HG02571 (cell line): ENCODE measurements around the gene FADS2.

Experiments
- ATAC-seq: cut with Tn5 transposase; IDR thresholded peaks from one replicate; pipeline ENCODE4 v1.9.1; 2021; ENCODE audit warnings: mild to moderate bottlenecking, moderate library complexity; ENCODE audit not compliant: unreplicated experiment

FADS2 gene

GRCh38 chr11:61914471-61915171 is 86.5 kb downstream of the FADS2 start:
- no peak for ATAC-seq

GRCh38 chr11:61916737-61917333 is 88.7 kb downstream of the FADS2 start:
- ATAC-seq: no peak
